Left lobe of liver (tissue), 1 donor: ENCODE data around the gene GBX1. TPM values are rescaled to one million over a fixed set of nuclear protein-coding genes. Genes with fewer than 3 reads are reported as not detected.

Experiments
- total RNA-seq: library from RNA; stranded (reverse); gene quantifications from one replicate; pipeline ENCODE4 v1.2.1, GENCODE V29; 2021
- donor health status: DM: no; HTN: yes; CAD: no.

GBX1 gene
- total RNA-seq, 1 donor from 2014 or later, result not detected

Other genes starting within 250 kb of the GBX1 start
- 0.28 TPM for gene KCNH2, start 189.4 kb downstream of the GBX1 start, total RNA-seq
- 8.7 TPM for gene NOS3, start 176.7 kb downstream of the GBX1 start, total RNA-seq
- not detected for gene ATG9B, start 143.2 kb downstream of the GBX1 start, total RNA-seq
- gene ABCB8, start 139.2 kb downstream of the GBX1 start, total RNA-seq, result 29.1 TPM
- 2.2 TPM for gene ASIC3, start 119.2 kb downstream of the GBX1 start, total RNA-seq
- gene CDK5, start 109.8 kb downstream of the GBX1 start, total RNA-seq, result 9.6 TPM
- gene SLC4A2, start 108.1 kb downstream of the GBX1 start, total RNA-seq, result 83.1 TPM
- gene FASTK, start 86.9 kb downstream of the GBX1 start, total RNA-seq, result 61.3 TPM
- 60.4 TPM for gene TMUB1, start 84.2 kb downstream of the GBX1 start, total RNA-seq
- 54.7 TPM for gene AGAP3, start 81.2 kb downstream of the GBX1 start, total RNA-seq
- not detected for gene ASB10, start 19.6 kb upstream of the GBX1 start, total RNA-seq
- not detected for gene H2BK1, start 42.8 kb upstream of the GBX1 start, total RNA-seq
- 7.8 TPM for gene ABCF2, start 59.5 kb upstream of the GBX1 start, total RNA-seq
- gene CHPF2, start 64.8 kb upstream of the GBX1 start, total RNA-seq, result 16.1 TPM
- gene SMARCD3, start 81.0 kb upstream of the GBX1 start, total RNA-seq, result 2.2 TPM
- 19.0 TPM for gene NUB1, start 174.1 kb upstream of the GBX1 start, total RNA-seq
- 0.28 TPM for gene WDR86, start 242.3 kb upstream of the GBX1 start, total RNA-seq